Cerebellar cortex (tissue), 1 donor: ENCODE measurements around the gene VGLL4.

Experiments used
- DNase-seq: peaks from one replicate; pipeline ENCODE4 v3.0.0-alpha.2; 2015; ENCODE audit warnings: low spot score

The VGLL4 gene

GRCh38 chr3:11627612-11628011, 16.1 kb downstream of the VGLL4 start:
- no peak for DNase-seq

GRCh38 chr3:11626084-11626463, 17.6 kb downstream of the VGLL4 start:
- no peak for DNase-seq

GRCh38 chr3:11625376-11626083, 18.2 kb downstream of the VGLL4 start:
- DNase-seq: no peak

DNA sequence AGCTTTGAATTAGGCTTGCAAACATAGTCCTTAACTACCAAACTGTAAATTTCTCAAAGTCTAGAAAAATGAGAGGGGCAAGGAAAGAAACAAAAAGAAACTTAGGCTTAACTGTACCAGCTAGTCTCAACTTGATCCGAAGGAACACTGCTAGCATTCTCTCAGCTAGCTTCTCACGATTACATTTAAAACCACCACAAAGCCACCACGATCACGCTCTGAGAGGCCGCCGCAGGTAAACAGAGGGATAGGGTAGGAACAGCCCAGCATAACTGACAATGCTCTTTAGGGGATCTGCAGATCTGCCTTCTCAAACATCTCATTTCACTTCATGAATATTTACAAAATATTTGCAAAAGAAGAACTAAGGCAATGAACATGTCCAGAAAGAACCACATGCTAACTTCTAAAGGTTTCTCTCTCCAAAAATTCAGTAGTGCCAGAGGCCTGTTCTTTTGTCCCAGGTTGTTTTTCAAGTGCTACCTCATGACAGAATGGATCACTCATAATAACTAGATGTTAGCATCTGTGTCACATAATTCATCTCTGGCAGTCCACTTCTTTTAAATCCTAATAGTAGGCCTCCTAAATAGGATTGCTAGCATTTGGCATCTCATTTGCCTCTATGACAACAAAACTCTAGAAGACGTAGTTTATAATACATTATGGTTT, 18.9 kb downstream of the VGLL4 start:
- no peak for DNase-seq

GRCh38 chr3:11624161-11624560, 19.6 kb downstream of the VGLL4 start:
- no peak for DNase-seq

DNA sequence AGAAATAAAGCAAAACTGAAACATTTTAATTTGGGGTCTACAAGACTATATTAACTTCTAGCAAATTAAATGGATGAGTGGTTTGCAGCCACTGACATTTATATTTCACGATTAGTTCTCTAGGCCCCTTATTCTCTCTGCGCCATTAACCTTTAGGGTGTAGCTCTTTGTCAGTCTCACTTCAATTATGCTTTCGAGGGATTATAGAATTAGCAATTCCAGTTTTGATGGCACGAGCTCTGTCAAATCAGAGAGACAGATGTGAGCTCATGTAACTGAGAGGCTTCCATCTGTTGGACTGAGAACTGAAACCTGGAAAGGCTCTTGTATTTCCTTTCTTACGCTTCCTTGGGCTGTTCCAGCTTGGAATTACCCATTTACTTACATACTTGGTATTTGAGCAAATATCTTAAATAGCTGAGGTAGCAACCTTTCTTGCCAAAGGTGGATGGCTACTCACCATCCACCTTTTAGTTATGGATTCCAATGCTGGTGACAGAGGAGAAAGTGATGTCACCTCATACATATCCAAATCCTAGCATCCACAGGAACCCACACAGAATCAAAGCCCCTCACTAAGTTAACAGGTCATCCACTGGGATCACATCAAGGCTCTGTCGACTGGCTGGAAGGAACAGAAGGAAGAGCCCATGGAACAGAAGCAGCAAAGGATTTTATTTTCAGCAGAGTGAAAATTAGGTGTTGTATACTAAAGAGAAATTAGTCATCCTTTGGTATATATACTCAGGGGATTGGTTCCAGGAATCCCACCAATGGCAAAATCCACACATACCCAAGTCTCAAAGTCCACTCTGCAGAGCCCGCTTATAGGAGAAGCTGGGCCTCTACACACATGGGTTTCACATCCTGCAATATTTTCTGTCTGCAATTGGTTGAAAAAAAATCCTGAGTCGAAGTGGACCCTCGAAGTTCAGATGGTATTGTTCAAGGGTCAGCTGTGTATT, 20.8 kb downstream of the VGLL4 start:
- no peak for DNase-seq

- DNase-seq: no peak
Measured at GRCh38 chr3:11621077-11621476, 22.6 kb downstream of the VGLL4 start.

GRCh38 chr3:11619946-11620652, 23.6 kb downstream of the VGLL4 start:
- DNase-seq: no peak

GRCh38 chr3:11619461-11619860, 24.3 kb downstream of the VGLL4 start:
- no peak for DNase-seq

GRCh38 chr3:11618904-11619303, 24.8 kb downstream of the VGLL4 start:
- DNase-seq: no peak

DNA sequence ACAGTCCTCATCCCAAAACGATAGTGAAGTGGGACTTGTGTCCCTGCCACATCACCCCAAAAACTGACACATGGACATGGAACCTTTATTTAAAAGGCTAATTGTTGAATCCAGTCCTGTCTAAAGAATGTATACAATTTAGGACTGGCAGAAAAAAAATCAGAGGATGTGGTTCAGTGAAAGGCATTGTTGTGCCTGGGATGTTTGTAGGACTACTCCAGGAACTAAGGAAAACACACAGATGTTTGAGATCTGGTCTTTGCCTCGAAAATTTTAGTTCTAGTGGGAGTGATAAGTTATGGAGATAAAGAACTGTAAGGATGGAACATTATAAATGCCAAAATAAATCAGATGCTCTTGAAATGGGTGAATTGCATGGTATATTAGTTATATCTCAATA, 27.2 kb downstream of the VGLL4 start:
- DNase-seq: no peak

DNA sequence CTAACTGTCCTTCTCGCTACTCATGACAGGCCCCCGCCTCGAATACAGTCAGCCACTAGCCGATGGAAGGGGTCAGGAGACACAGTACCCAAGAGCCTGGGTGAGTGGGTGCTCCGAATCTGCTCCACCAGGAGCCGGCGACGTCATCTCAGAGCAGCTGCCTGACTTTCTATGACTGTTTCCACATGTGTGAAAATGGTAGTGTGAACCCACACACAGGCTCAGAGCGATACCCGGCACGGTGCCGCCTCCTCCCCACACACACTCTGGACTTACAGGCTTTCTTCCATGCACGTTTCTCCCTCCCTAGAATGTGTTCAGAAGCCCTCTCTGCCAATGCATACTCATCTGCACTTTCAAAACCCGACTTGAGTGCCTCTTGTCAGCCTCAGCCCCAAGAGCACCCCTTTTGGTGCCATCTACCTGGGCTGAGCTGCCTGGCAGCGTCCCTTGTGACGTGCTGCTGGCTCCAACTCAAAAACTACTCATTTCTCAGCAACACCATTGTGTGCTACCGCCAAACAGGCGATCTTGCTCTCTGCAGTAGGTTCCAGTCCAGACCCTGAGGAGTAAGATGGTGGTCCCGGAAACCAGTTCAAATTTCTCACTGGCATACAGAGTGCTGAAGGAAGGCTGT, 29.7 kb downstream of the VGLL4 start:
- no peak for DNase-seq

DNA sequence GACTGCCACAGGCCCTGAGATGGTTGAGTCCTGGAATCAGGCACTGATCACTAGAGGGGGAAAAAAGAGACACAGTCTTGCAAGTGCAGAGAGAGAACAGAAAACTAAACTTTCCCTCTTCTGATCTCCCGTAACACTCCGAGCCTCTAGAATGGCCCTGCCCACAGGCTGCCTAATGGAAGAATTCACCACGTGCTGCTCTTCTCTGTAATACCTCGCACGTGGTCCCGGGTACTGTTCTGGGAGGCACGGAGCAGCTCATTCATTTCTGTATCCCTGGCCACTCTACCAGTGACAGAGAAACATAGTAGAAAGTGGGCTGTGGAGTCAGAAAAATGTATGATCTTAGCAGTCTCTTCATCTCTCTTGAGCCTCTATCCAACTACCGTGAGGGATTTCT, 30.4 kb downstream of the VGLL4 start:
- no peak for DNase-seq

DNA sequence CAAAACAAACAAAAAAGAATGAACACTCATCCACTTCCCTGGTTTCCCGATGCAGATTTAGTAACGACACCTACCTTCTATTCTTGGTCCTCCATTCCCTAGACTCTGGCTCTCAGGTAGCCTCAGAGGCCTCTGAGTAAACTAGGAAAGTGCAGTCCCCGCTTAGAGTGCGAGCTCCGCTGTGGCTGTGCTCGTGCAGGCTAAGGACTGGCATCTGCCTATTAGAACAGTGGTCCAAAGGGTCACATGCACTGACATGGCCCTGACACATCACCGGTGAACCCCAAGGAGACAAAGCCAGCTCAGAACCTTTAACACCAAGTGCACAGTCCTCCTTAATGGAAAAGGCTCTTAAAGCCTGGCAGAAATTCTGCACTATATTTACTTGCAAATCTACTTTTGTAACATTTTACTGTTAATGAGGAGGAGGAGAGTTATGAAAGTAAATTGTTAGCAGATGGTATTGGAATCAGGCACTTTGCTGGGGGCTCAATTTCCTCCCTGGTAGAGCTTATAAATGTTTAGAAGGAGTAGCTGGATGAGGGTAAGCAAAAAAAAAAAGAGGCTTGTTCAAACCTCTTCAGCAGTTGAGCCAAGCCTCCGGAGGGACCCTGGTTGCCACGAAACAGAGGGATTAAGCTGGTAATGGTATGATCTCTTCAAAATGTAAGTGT, 31.1 kb downstream of the VGLL4 start:
- no peak for DNase-seq

DNA sequence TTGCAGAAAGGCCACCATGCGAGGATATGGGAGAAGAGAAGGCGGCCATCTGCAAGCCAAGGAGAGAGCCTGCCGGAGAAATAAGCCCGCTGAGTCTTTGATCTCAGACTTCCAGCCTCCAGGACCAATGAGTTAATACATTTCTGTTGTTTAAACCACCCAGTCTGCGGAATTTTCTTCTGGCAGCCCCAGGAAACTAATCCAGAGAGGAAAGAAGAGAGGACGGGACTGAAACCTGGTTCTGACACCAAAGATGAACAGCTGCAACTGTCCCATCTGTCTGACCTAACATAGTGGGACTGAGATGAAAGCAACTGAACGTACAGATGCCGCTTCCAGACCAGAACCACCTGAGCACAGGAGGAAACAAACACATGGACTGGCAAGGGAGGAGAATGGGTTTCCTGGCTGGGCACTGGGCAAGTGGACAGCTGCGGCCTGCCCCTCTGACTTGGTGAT, 32.3 kb downstream of the VGLL4 start:
- no peak for DNase-seq

DNA sequence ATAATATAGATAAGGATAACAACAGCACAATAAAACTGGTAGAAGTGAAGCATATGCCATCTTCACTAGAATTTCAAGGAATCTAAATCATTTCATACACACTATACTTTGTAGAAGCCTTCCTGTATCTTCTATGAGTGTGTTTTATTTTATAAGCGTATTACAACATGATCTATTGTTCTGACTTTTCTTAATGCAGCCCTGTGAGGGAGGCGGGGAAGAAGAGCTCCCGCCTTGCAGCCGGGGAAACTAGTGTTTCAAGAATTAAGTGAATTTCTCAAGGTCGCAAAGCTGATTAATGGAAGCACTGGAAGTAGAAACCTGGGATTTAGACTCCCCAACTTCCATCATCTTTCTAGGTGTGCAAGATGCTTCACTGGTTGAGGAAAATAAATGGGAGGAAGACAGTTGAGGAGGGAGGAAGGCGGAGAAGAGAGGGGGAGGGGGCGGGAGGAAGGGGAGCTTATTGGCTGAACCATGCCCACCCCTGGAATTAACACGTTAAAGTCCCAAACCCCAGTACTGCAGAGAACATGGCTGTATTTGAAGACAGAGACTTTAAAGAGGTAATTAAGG, 32.9 kb downstream of the VGLL4 start:
- DNase-seq: no peak

- DNase-seq: no peak
Measured at GRCh38 chr3:11610044-11610671, 33.6 kb downstream of the VGLL4 start.

- no peak for DNase-seq
Measured at GRCh38 chr3:11609481-11609880, 34.2 kb downstream of the VGLL4 start.

GRCh38 chr3:11607816-11608215, 35.9 kb downstream of the VGLL4 start:
- no peak for DNase-seq

GRCh38 chr3:11606865-11607440, 36.8 kb downstream of the VGLL4 start:
- no peak for DNase-seq
